Stomach (tissue), 9 donors: ENCODE data around the gene LCORL. TPM values are rescaled to one million over a fixed set of nuclear protein-coding genes. Genes with fewer than 3 reads are reported as not detected.

ENCODE experiments used
- DNase-seq, 2 donors: peaks; one replicate each; pipeline versions ENCODE4 v3.0.0 to v3.0.0-alpha.2; 2013 to 2019
- H3K27ac ChIP-seq, 5 donors: fragments of 200-600 bp in 4 of 5; sonication (generic) in 4 of 5; one replicate each; pipeline ENCODE4 v1.5.1; 2013 to 2019; ENCODE audit warnings: mild to moderate bottlenecking in 1 of 5, moderate library complexity in 1 of 5
- H3K27me3 ChIP-seq, 3 donors: fragments of 200-600 bp; sonication (generic); one replicate each; pipeline ENCODE4 v1.5.1; 2017 to 2019; ENCODE audit warnings: mixed run types in 1 of 3
- H3K36me3 ChIP-seq, 4 donors: fragments of 200-600 bp; sonication (generic); 1 replicate in 3 of 4; 2 replicates in 1 of 4; pipeline ENCODE4 v1.5.1; 2016 to 2019
- H3K4me1 ChIP-seq, 4 donors: fragments of 200-600 bp; sonication (generic); one replicate each; pipeline ENCODE4 v1.5.1; 2016 to 2019
- H3K4me3 ChIP-seq, 4 donors: fragments of 200-600 bp; sonication (generic) in 3 of 4; one replicate each; pipeline ENCODE4 v1.5.1; 2016 to 2019; ENCODE audit warnings: mild to moderate bottlenecking in 1 of 4
- H3K9me3 ChIP-seq, 4 donors: fragments of 200-600 bp; sonication (generic); one replicate each; pipeline ENCODE4 v1.5.1; 2016 to 2019
- EP300 ChIP-seq: sonication (generic); formaldehyde crosslinking; IDR thresholded peaks from one replicate; pipeline ENCODE4 v1.6.1; 2017; ENCODE audit warnings: antibody characterized with exemption
- POLR2A ChIP-seq, 4 donors: fragments of 450-650 bp; IDR thresholded peaks; one replicate each; pipeline ENCODE4 v1.6.1; 2016; ENCODE audit warnings: antibody characterized with exemption in 4 of 4, control low read depth in 2 of 4, mild to moderate bottlenecking in 1 of 4, moderate library complexity in 1 of 4
- POLR2AphosphoS5 ChIP-seq, 3 donors: sonication (generic); formaldehyde crosslinking; IDR thresholded peaks; one replicate each; pipeline ENCODE4 v1.6.1; 2016; ENCODE audit warnings: antibody characterized with exemption in 3 of 3
- WGBS, 5 donors: extraction: QIAGEN DNeasy Blood & Tissue Kit in 3 of 5; methylation state at CpG; one replicate each; pipeline versions ENCODE4 v1.1.5 to v1.1.7; 2013 to 2018; 5-methylcytosine and 5-hydroxymethylcytosine counted together
- intact Hi-C: fragments of 100-400 bp; cut with DNase I; formaldehyde crosslinking; loops from one replicate; pipeline ENCODE4 v1.15.1; 2023; ENCODE audit warnings: low total_unique reads
- polyA plus RNA-seq, 3 donors: library from polyadenylated mRNA; stranded (reverse); fragments of 200-250 nt; gene quantifications; one replicate each; pipeline ENCODE4 v1.2.3, GENCODE V29; 2013
- total RNA-seq, 5 donors: library from RNA; depleted of rRNA; stranded (reverse); fragments of >200 nt; gene quantifications; one replicate each; pipeline versions ENCODE4 v1.1.0 to v1.2.3, GENCODE V29; 2014 to 2016
- TF ChIP-seq, protein P1 (sequence below), 7 experiments: fragments of 450-650 bp in 4 of 7; fragments of 200-600 bp in 3 of 7; sonication (generic) in 3 of 7; IDR thresholded peaks; one replicate each; pipeline ENCODE4 v1.5.1; 2016 to 2019; ENCODE audit warnings: antibody characterized with exemption in 7 of 7, control low read depth in 2 of 7, mild to moderate bottlenecking in 1 of 7
- donor health status: healthy with polysubstance abuse.
- donor health status: Bipolar disorder and iron deficiency.
- donor health status: healthy.

LCORL gene
- total and polyA plus RNA-seq, 8 donors = 1.8 to 28.1 (median 8.2) TPM

- no peaks in the 10 kb centered on the region for H3K36me3 ChIP-seq
- TF ChIP-seq EP300 = no peak
- TF ChIP-seq POLR2AphosphoS5 (IDR thresholded peaks at IDR 0.05) = no peak
- TF ChIP-seq, protein P1, sequence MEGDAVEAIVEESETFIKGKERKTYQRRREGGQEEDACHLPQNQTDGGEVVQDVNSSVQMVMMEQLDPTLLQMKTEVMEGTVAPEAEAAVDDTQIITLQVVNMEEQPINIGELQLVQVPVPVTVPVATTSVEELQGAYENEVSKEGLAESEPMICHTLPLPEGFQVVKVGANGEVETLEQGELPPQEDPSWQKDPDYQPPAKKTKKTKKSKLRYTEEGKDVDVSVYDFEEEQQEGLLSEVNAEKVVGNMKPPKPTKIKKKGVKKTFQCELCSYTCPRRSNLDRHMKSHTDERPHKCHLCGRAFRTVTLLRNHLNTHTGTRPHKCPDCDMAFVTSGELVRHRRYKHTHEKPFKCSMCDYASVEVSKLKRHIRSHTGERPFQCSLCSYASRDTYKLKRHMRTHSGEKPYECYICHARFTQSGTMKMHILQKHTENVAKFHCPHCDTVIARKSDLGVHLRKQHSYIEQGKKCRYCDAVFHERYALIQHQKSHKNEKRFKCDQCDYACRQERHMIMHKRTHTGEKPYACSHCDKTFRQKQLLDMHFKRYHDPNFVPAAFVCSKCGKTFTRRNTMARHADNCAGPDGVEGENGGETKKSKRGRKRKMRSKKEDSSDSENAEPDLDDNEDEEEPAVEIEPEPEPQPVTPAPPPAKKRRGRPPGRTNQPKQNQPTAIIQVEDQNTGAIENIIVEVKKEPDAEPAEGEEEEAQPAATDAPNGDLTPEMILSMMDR (IDR thresholded peaks at IDR 0.05) = no peak
- TF ChIP-seq POLR2A (IDR thresholded peaks at IDR 0.05) = no peak
- H3K27me3 ChIP-seq = no peaks in the 10 kb centered on the region
- no peak overlapping the region for H3K4me3 ChIP-seq
- WGBS, 5 donors = 92 to 99% (median 92%) methylated on average over 2 of the region's 2 CpGs
- DNase-seq = no peak
- no peaks in the 10 kb centered on the region for H3K9me3 ChIP-seq
- no peaks in the 10 kb centered on the region for H3K4me1 ChIP-seq
- intact Hi-C loops = no loop called here
- no peak overlapping the region for H3K27ac ChIP-seq
These were observed 11.8 kb upstream of the LCORL start for GRCh38 chr4:18033111-18034085.

DNA sequence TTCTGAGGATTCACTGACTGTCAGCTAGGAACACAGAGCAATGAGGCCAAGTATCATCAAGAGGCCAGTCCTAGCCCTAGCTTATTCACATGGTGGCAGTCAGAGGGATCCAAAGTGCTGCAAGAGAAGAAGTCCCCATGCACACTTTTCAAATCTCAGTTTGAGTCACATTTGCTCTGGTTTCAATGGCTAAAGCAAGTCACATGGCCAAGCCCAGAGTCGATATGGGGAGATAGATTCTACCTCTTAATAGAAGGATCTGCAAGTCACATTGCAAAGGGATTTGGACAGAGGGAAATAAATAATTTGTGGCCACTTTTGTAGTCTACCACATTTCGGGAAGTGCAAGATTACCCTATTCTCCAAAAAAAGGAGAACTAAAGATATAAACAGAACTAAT is 3.7 kb upstream of the LCORL start:
- Histone ChIP-seq H3K4me1 (peaks cover under 1 to 9% (median 6%) of the 10 kb centered on the region in 4 donors), H3K4me3 (no peak overlapping the region), H3K36me3 (no peaks in the 10 kb centered on the region), H3K27ac (no peak overlapping the region), H3K27me3 (no peaks in the 10 kb centered on the region), H3K9me3 (no peaks in the 10 kb centered on the region)
- no peak for DNase-seq
- WGBS, 5 donors = 82 to 92% (median 86%) methylated on average over 2 of the region's 2 CpGs
- intact Hi-C loops = no loop called here
- TF ChIP-seq POLR2AphosphoS5 (IDR thresholded peaks at IDR 0.05) (no peak), EP300 (no peak), POLR2A (IDR thresholded peaks at IDR 0.05) (no peak)
- TF ChIP-seq, protein P1 (IDR thresholded peaks at IDR 0.05) = no peak

GRCh38 chr4:18022572-18023050 is 1.1 kb upstream of the LCORL start:
- 0 to 3% (median 1%) methylated on average over 20 of the region's 20 CpGs for WGBS, 5 donors
- Histone ChIP-seq H3K27me3 (no peaks in the 10 kb centered on the region), H3K27ac (peak overlapping the region; percentile 92 to 97 (median 95)), H3K36me3 (no peaks in the 10 kb centered on the region), H3K4me3 (peak overlapping the region; percentile 71 to 95 (median 92)), H3K4me1 (peaks cover 7 to 29% (median 19%) of the 10 kb centered on the region in 4 donors), H3K9me3 (no peaks in the 10 kb centered on the region)
- intact Hi-C loops = no loop called here
- no peak for DNase-seq
- TF ChIP-seq POLR2AphosphoS5 (IDR thresholded peaks at IDR 0.05) (no peak), POLR2A (IDR thresholded peaks at IDR 0.05) (no peak), EP300 (no peak)
- TF ChIP-seq, protein P1 (IDR thresholded peaks at IDR 0.05) = no peak

DNA sequence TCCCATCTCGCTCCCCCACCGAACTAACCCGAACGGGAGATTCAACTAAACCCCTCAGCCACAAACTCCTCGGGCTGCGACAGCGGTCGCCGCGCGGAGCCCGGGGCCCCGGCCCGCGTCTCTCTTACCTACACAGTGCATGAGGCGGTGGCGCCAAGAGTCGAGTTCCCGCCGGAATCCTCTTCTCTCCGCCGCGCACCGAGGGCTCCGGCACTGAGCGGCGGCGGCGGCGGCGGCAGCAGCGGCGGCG is 160 bp downstream of the LCORL start:
- no peak for DNase-seq
- Histone ChIP-seq H3K4me1 (peaks cover 7 to 36% (median 19%) of the 10 kb centered on the region in 4 donors), H3K27ac (peak overlapping the region; percentile 92 to 97 (median 95)), H3K9me3 (no peaks in the 10 kb centered on the region), H3K36me3 (no peaks in the 10 kb centered on the region), H3K4me3 (peak overlapping the region; percentile 71 to 95 (median 92)), H3K27me3 (no peaks in the 10 kb centered on the region)
- 0 to 1% (median 0%) methylated on average over 24 to 34 of the region's 34 CpGs; no CpG with 5 or more reads in 1 of the 5 donors for WGBS, 5 donors
- TF ChIP-seq POLR2AphosphoS5 (IDR thresholded peaks at IDR 0.05) (no peak), POLR2A (IDR thresholded peaks at IDR 0.05) (no peak), EP300 (no peak)
- TF ChIP-seq, protein P1 (IDR thresholded peaks at IDR 0.05) = no peak
- intact Hi-C loops = no loop called here
